ENCODE data around the gene CNTN3.
A peak's percentile ranks its signal among the peaks of the same experiment; 100 is the strongest.

Gene CNTN3

GRCh38 chr3:74614107-74614967 is at the start of gene CNTN3:
Gene CNTN3, minus strand, starts transcription at chr3:74614659. Its CDS starts 93,547 bp downstream, at chr3:74521112.
- no peaks in the 10 kb centered on the region for H3K4me1 ChIP-seq (ENCODE audit: insufficient read depth, poor library complexity, severe bottlenecking)
- peaks cover 37% of the 10 kb centered on the region for H3K27me3 ChIP-seq (ENCODE audit: insufficient read depth, poor library complexity, severe bottlenecking)
- H3K36me3 ChIP-seq (ENCODE audit: low read depth) = no peaks in the 10 kb centered on the region
- no peak for DNase-seq (ENCODE audit: low spot score)
- peak within 1 kb of the TSS; percentile 5 for H3K4me3 ChIP-seq (ENCODE audit: severe bottlenecking)
- H3K9me3 ChIP-seq (ENCODE audit: severe bottlenecking) = no peaks in the 10 kb centered on the region
- no peak within 1 kb of the TSS for H3K27ac ChIP-seq (ENCODE audit: poor library complexity, severe bottlenecking)
- ATAC-seq (ENCODE audit: low read depth) = peak; percentile 62
- TF ChIP-seq CTCF (IDR thresholded peaks at IDR 0.05; ENCODE audit: poor library complexity, severe bottlenecking) = no peak

GRCh38 chr3:74663178-74663577 is 48.7 kb upstream of the CNTN3 start:
- ATAC-seq (ENCODE audit: low read depth) = no peak
- no peak for TF ChIP-seq CTCF (IDR thresholded peaks at IDR 0.05; ENCODE audit: poor library complexity, severe bottlenecking)

GRCh38 chr3:74661672-74662071 is 47.2 kb upstream of the CNTN3 start:
- no peaks in the 10 kb centered on the region for H3K4me1 ChIP-seq (ENCODE audit: insufficient read depth, poor library complexity, severe bottlenecking)
- DNase-seq (ENCODE audit: low spot score) = no peak
- no peak for ATAC-seq (ENCODE audit: low read depth)
- no peaks in the 10 kb centered on the region for H3K27me3 ChIP-seq (ENCODE audit: insufficient read depth, poor library complexity, severe bottlenecking)
- TF ChIP-seq CTCF (IDR thresholded peaks at IDR 0.05; ENCODE audit: poor library complexity, severe bottlenecking) = no peak
- no peak overlapping the region for H3K4me3 ChIP-seq (ENCODE audit: severe bottlenecking)
- no peaks in the 10 kb centered on the region for H3K9me3 ChIP-seq (ENCODE audit: severe bottlenecking)
- no peaks in the 10 kb centered on the region for H3K36me3 ChIP-seq (ENCODE audit: low read depth)
- no peak overlapping the region for H3K27ac ChIP-seq (ENCODE audit: poor library complexity, severe bottlenecking)

More at GRCh38 chr3:74663178-74663577, 48.7 kb upstream of the CNTN3 start:
- no peaks in the 10 kb centered on the region for H3K9me3 ChIP-seq (ENCODE audit: severe bottlenecking)
- no peak overlapping the region for H3K4me3 ChIP-seq (ENCODE audit: severe bottlenecking)
- H3K4me1 ChIP-seq (ENCODE audit: insufficient read depth, poor library complexity, severe bottlenecking) = no peaks in the 10 kb centered on the region
- no peak overlapping the region for H3K27ac ChIP-seq (ENCODE audit: poor library complexity, severe bottlenecking)
- no peaks in the 10 kb centered on the region for H3K27me3 ChIP-seq (ENCODE audit: insufficient read depth, poor library complexity, severe bottlenecking)
- H3K36me3 ChIP-seq (ENCODE audit: low read depth) = no peaks in the 10 kb centered on the region
- no peak for DNase-seq (ENCODE audit: low spot score)

- Histone ChIP-seq H3K36me3 (ENCODE audit: low read depth) (no peaks in the 10 kb centered on the region), H3K9me3 (ENCODE audit: severe bottlenecking) (no peaks in the 10 kb centered on the region), H3K27me3 (ENCODE audit: insufficient read depth, poor library complexity, severe bottlenecking) (no peaks in the 10 kb centered on the region), H3K4me1 (ENCODE audit: insufficient read depth, poor library complexity, severe bottlenecking) (no peaks in the 10 kb centered on the region), H3K4me3 (ENCODE audit: severe bottlenecking) (no peak overlapping the region), H3K27ac (ENCODE audit: poor library complexity, severe bottlenecking) (no peak overlapping the region)
- ATAC-seq (ENCODE audit: low read depth) (no peak), DNase-seq (ENCODE audit: low spot score) (no peak)
- TF ChIP-seq CTCF (IDR thresholded peaks at IDR 0.05; ENCODE audit: poor library complexity, severe bottlenecking) = no peak
Measured at GRCh38 chr3:74651885-74652284, 37.4 kb upstream of the CNTN3 start.

- Histone ChIP-seq H3K27ac (ENCODE audit: poor library complexity, severe bottlenecking) (no peak overlapping the region), H3K9me3 (ENCODE audit: severe bottlenecking) (no peaks in the 10 kb centered on the region), H3K4me1 (ENCODE audit: insufficient read depth, poor library complexity, severe bottlenecking) (no peaks in the 10 kb centered on the region), H3K27me3 (ENCODE audit: insufficient read depth, poor library complexity, severe bottlenecking) (no peaks in the 10 kb centered on the region), H3K36me3 (ENCODE audit: low read depth) (no peaks in the 10 kb centered on the region), H3K4me3 (ENCODE audit: severe bottlenecking) (no peak overlapping the region)
- TF ChIP-seq CTCF (IDR thresholded peaks at IDR 0.05; ENCODE audit: poor library complexity, severe bottlenecking) = no peak
- ATAC-seq (ENCODE audit: low read depth) (no peak), DNase-seq (ENCODE audit: low spot score) (no peak)
Measured at GRCh38 chr3:74651292-74651691, 36.8 kb upstream of the CNTN3 start.
